ENCODE measurements around the gene C11orf71.

Gene C11orf71

DNA sequence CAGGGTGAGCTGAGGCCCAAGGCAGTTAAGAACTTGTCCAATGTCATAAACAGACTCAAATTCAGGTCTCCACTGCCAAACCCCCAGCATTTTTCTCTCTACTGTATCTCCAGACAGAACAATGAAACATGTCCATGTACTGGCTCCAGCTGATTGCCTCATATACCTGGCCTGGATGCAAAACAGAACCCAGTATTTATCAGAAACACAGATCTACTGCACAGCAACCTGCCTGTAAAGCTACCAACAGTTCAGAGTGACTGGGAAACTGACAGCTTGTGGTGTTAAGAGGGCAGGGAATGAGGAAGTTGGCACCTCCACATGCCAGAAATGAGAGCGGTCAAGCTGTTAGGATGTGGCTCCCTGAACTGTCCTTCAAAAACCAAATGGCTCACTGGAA is 41.6 kb downstream of the C11orf71 start:
- no peak for DNase-seq (ENCODE audit: low read depth)

DNA sequence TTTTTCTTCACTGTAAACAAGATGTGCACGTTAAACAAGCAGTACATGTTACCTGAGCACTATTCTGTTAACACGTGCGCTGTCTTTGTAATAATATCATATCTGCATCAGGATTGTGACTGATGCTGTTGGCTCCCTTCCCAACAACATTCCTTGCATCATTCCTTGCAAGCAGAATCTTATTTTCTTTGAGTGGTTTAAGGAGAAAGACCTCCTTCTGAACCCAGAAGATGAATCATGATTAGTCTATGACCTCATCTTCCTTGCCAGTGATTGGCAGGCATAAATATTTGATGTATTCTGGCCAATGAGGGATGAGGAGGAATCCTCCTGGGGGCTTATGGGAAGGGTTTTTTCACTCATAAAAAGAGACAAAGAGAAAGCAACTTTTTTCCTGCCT is 46.2 kb downstream of the C11orf71 start:
- no peak for DNase-seq (ENCODE audit: low read depth)

DNA sequence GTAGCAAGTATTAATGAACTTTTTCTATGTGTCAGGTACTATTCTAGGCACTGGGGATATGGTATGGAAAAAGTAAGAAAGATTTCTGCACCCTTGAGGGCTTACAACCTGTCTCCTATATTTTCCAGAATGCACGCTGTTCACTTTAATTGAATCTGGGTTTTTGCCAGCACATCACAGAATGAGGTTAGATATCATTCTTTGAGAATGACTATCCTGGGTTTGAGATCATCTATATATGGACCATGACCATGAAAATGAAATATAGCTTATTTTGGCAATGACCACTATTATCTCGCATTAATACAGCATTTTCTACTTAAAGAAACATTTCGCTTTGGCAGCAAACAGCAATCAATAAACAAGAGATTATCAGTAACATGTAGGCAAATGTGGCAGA is 46.9 kb downstream of the C11orf71 start:
- DNase-seq (ENCODE audit: low read depth), result no peak

DNA sequence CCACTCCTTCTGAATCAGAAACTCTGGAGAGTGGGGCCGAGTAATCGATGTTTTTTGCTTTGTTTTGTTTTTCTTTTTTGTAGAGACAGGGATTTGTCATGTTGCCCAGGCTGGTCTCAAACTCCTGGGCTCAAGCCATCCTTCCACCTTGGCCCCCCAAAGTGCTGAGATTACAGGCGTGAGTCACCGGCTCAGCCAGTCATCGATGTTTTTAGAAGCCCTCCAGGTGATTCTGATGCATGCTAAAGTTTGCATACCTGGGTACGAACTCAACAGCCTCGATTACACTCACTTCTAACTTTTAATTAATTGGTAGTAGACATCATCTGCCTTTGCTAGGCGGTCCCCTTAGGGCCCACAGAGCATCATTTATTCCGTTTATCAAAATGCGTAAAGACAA is 50.3 kb downstream of the C11orf71 start:
- no peak for DNase-seq (ENCODE audit: low read depth)
